ENCODE data around the gene COPE. TPM values are rescaled to one million over a fixed set of nuclear protein-coding genes. Genes with fewer than 3 reads are reported as not detected.

Gene COPE
- total RNA-seq: 204 and 212 TPM in 2 replicates

GRCh38 chr19:18919086-18919899, at the start of gene COPE, which contains the start of gene DDX49:
TSS of gene COPE (minus strand) at chr19:18919387. CDS start at chr19:18919348, 39 bp downstream.
TSS of gene DDX49 (plus strand) at chr19:18919715. CDS start at chr19:18919742, 27 bp downstream.

GRCh38 chr19:18940769-18941627, 21.8 kb upstream of the COPE start, which contains the start of gene HOMER3:
TSS of gene HOMER3 (minus strand) at chr19:18941217. CDS start at chr19:18938982, 2,235 bp downstream.

GRCh38 chr19:18895824-18896341, 23.3 kb downstream of the COPE start, which contains the start of gene CERS1:
TSS of gene CERS1 (minus strand) at chr19:18896158. CDS start at chr19:18896072, 86 bp downstream.

Other genes starting within 250 kb of the COPE start
- gene CRTC1, start 235.7 kb downstream of the COPE start, total RNA-seq: 2.6 and 2.7 TPM in 2 replicates
- 1.7 and 8.7 TPM in 2 replicates for gene COMP, start 128.1 kb downstream of the COPE start, total RNA-seq
- 59.7 and 76.2 TPM in 2 replicates for gene UPF1, start 87.4 kb downstream of the COPE start, total RNA-seq
- gene CERS1, start 23.2 kb downstream of the COPE start, total RNA-seq: 0.40 and 0.93 TPM in 2 replicates
- 56.2 and 67.2 TPM in 2 replicates for gene DDX49, start 328 bp upstream of the COPE start, total RNA-seq
- gene HOMER3, start 21.8 kb upstream of the COPE start, total RNA-seq: 105 and 114 TPM in 2 replicates
- gene SUGP2, start 114.1 kb upstream of the COPE start, total RNA-seq: 23.5 and 27.9 TPM in 2 replicates
- gene ARMC6, start 114.2 kb upstream of the COPE start, total RNA-seq: 30.8 and 44.0 TPM in 2 replicates
- gene SLC25A42, start 144.6 kb upstream of the COPE start, total RNA-seq: 4.9 and 5.3 TPM in 2 replicates
- 15.8 and 16.0 TPM in 2 replicates for gene TMEM161A, start 219.1 kb upstream of the COPE start, total RNA-seq

All from aortic smooth muscle cell (primary cell).